ENCODE data around the gene IL10. TPM values are rescaled to one million over a fixed set of nuclear protein-coding genes. Genes with fewer than 3 reads are reported as not detected.

IL10 gene
- 0.18 TPM for total RNA-seq

DNA sequence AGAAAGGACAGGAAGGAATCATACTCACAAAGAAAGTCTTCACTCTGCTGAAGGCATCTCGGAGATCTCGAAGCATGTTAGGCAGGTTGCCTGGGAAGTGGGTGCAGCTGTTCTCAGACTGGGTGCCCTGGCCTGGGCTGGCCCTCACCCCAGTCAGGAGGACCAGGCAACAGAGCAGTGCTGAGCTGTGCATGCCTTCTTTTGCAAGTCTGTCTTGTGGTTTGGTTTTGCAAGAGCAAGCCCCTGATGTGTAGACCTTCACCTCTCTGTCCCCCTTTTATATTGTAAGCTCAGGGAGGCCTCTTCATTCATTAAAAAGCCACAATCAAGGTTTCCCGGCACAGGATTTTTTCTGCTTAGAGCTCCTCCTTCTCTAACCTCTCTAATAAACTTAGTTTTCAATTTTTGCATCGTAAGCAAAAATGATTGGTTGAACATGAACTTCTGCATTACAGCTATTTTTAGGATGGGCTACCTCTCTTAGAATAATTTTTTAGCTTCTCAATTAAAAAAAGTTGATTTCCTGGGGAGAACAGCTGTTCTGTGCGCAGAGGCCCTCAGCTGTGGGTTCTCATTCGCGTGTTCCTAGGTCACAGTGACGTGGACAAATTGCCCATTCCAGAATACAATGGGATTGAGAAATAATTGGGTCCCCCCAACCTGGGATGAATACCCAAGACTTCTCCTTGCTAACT is at the start of gene IL10:
IL10 (minus strand) TSS at position 252 of the 695 bp plus-strand sequence; CDS start at position 193, 59 bp downstream.
- ATAC-seq (peak; percentile 56), DNase-seq (ENCODE audit: low spot score) (no peak)

DNA sequence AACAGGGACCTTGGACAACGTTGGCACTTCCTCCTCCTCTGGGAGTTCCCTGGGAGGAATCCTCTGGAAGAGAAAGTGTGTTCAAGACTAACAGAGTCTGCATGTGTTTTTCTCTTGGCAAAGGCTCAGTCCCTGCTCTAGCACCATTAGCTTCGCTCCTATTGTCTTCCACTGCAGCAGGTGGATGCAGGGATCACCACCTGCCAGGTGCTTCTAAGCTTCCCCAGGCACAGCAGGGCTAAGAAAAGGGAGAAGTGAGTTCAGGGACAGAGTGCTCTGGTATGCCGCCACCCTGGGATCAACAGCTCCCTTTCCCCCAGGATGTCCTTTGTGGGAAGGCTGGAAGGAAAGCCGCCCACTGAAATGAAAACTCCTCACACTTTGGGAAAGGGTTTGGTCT is 49.2 kb upstream of the IL10 start:
- ATAC-seq (no peak), DNase-seq (ENCODE audit: low spot score) (no peak)

- ATAC-seq (no peak), DNase-seq (ENCODE audit: low spot score) (no peak)
Observed at GRCh38 chr1:206816390-206817287, 44.3 kb upstream of the IL10 start.

DNA sequence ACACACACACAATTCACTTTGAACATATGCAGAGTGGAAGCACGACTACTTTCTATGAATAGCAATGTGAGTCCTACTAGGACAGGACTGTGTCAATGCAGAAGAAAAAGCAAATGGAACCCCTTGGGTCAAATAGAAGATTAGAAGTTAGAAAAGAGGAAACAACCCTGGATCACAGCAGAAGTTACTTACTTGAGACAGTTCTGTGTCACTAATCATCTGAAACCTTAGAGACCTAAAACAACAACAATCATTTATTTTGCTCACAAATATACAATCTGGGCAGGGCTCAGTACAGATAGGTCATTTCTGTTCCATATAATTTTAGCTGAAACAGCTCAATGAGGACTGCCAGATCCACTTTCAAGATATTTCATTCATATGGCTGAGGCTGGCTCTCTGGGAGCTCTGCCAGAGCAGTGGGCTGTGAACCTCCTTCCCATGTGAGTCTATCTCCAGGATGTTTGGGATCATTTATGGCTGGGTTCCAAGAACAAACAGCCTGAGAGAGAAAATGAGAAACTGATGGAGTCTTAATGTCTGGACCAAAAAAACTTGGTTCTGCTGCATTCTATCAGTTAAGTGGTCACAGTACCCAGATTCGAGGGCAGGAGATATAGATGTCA is 42.5 kb upstream of the IL10 start:
- no peak for DNase-seq (ENCODE audit: low spot score)
- ATAC-seq, result peak; percentile 46

GRCh38 chr1:206812471-206812870 is 40.2 kb upstream of the IL10 start:
- ATAC-seq (no peak), DNase-seq (ENCODE audit: low spot score) (no peak)

GRCh38 chr1:206809504-206810084 is 37.3 kb upstream of the IL10 start:
- ATAC-seq, result peak; percentile 76

DNA sequence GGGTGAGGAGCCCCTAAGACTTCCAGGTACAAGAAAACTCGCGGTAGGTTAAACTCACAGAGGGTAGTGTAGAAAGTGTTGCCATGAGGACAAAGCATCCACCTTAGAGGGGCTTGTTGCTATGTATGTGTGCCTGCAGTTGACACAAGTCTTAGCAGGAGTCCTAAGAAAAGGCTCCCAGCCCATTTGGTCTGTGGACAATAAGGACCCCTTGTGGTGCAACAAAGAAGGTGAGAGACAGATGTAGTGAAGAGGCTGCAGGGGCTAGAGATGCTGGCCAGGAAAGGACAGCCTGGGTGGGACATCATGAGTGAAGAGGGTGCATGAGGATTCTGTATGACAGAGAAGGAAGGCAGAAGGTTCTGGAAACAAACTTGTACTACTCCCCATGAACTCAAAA is 36.3 kb upstream of the IL10 start:
- ATAC-seq, result peak; percentile 44
- no peak for DNase-seq (ENCODE audit: low spot score)

More at GRCh38 chr1:206809504-206810084, 37.3 kb upstream of the IL10 start:
- DNase-seq (ENCODE audit: low spot score), result no peak

DNA sequence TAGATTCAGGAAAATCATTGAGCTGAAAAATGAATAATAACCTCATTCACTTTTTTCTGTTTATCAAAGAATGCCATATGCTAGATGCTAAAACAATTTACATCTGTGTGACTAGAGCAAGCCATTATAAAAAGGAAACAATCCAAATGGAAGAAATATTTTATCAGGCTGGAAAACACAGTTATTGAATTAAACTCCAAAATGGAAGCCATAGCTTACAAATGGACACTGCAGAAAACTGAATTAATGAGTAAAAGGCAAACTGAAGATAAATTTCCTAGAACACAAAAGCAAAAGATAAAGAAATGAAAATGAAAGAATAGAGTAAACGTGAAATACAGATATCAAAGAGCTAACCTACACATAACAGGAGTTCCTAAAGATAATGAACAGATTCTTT is 33.1 kb upstream of the IL10 start:
- ATAC-seq, result no peak

GRCh38 chr1:206804156-206804737 is 32.0 kb upstream of the IL10 start:
- ATAC-seq (no peak), DNase-seq (ENCODE audit: low spot score) (no peak)

More for the DNA sequence above, 33.1 kb upstream of the IL10 start:
- DNase-seq (ENCODE audit: low spot score), result no peak

- no peak for ATAC-seq
- no peak for DNase-seq (ENCODE audit: low spot score)
Observed at GRCh38 chr1:206803221-206803730, 31.0 kb upstream of the IL10 start.

DNA sequence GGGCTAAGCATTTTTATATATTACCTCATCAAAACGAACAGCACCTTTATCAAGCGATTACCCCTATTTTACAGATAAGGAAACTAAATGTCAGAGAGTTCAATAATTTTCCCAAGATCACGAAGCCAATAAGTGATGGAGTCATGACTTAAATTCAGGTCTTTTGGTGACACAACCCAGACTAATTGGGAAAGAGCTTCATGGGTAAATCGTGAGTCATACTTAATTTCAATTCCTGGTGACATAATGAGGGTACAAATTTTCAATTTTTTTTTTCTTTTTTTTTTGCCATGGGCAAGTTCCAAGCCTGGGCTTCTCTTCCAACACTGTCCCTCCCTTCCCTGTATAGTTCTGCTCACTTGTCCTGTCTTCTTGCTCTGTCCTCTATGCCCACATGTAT is 30.1 kb upstream of the IL10 start:
- DNase-seq (ENCODE audit: low spot score), result no peak
- ATAC-seq, result no peak

DNA sequence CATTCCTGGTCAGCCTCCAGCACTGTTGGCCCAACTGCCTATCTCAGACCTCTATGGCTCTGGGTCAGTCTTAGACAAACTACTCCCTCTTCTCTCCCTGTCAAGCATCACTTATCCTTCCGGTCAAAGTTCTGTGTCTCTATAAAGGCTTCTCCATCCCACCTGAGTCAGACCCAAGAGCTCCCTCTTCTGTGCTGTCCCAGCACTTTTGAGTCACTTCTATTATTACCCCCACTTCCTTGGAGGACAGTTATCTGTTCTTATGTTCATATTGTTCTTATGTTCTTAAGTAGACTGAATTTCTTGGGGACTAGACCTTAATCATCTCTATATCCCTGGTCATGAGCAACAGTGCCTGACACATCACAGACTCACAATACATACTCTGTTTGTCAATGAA is 29.2 kb upstream of the IL10 start:
- ATAC-seq, result no peak

DNA sequence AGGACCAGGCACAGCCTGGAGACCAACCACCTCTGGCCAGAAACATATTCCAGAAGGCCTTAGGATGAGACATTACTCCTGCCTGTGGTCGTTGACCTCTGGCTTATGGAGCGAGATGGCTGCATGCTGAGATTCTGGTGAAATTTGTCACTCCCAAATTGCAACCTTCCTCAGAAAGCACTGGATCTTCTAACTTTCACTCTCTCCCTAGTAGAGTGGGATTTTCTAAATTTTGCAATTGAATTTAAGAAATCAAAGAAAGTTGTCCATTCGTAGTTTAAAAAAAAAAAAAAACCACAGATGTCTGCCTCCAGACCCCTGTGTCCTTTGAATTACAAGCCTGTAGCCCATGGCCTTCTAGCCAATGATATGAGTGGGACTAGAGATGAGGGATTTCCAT is 28.6 kb upstream of the IL10 start:
- no peak for DNase-seq (ENCODE audit: low spot score)
- no peak for ATAC-seq

More for the DNA sequence above, 29.2 kb upstream of the IL10 start:
- no peak for DNase-seq (ENCODE audit: low spot score)

GRCh38 chr1:206800411-206800810 is 28.1 kb upstream of the IL10 start:
- ATAC-seq (no peak), DNase-seq (ENCODE audit: low spot score) (no peak)

GRCh38 chr1:206799311-206799710 is 27.0 kb upstream of the IL10 start:
- DNase-seq (ENCODE audit: low spot score) (no peak), ATAC-seq (no peak)

DNA sequence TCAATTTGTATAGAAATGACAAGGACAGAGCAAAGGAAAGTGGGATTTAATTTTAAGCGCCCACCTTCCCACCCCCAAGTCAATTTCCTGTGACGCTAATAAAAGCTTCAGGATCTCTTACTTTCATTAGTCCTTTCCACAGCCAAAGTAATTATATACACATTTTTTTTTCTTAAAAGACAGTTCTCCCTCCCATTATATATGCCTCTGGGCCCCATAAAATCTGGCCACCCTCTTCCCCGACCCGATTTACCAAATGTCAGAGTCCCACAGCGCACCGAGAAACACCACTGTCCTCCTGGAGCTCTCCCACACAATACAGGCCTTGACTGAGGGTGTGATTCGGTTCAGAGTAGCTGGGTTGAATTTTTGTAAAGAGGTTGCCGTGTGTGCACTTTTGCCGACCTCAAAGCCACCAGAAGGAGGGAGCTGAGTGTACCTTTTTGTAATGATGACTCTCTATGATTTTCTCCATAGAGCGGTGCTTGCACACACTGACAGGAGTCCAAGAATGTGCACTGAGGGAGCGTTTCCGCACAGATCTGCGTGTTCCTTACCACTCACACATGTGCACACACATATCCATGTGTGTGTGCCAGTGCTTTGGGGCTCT is 26.2 kb upstream of the IL10 start:
- ATAC-seq (no peak), DNase-seq (ENCODE audit: low spot score) (no peak)

DNA sequence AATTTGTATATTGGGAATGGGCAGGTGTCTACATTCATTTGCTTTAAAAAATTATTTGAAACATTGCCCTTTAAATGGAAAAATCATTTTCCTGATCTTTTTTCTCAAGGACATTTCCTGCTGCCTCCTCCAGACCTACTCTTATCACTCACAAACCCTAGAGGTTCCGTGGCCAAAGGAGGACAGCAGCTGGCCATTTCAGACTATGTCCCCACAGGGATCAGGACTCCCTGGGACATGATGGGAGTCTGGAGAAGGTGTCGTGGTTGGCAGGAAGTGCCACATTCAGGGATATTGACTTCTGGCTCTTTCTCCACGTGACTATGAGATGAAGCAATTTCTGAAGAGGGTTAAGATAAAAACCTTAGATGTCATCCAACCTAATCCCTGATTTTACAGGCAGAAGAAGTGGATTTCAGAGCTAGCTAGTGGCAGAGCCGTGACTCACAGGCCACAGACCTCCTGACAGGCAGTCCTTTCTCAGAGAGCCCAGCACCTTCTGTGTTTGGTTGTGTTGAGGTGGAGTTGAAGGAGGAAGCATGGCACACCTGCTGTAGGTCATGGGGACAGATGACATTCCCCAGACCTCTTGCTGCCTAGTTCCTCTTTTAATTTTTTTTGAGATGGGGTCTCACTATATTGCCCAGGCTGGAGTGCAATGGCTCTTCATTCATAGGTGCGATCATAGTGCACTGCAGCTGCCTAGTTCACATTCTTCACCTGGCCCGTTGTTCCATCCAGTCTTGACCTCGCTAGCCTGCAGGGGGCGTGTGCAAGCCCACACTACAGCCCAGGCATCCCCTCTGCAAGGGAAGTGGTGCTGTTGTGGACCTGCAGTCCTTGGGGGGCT is 25.5 kb upstream of the IL10 start:
- no peak for DNase-seq (ENCODE audit: low spot score)
- ATAC-seq, result peak; percentile 38

- DNase-seq (ENCODE audit: low spot score) (no peak), ATAC-seq (peak; percentile 61)
Observed at GRCh38 chr1:206796981-206797402, 24.7 kb upstream of the IL10 start.

DNA sequence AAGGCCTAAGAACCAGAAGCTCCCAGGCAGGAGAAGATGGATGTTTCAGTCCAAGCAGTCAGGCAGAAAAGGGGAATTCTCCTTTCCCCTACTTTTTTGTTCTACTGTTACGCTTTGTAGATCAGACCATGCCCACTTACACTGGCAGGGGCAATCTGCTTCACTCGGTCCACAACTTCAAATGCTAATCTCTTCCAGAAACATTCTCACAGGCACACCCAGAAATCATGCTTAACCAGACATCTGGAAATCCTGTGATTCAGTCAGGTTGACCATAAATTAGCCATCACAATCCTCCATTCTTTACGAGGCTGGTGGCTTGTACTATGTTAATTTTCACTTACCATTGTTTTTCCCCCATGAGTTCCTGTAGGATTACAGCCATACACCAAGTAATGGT is 23.8 kb upstream of the IL10 start:
- ATAC-seq (no peak), DNase-seq (ENCODE audit: low spot score) (no peak)
